GM12874 (cell line): Measurements from ENCODE around the gene SGMS1.

Experiments used
- TF ChIP-seq, protein P1 (sequence below): IDR thresholded peaks from 2 replicates; pipeline ENCODE4 v1.5.1; 2011; ENCODE audit warnings: low read depth, mild to moderate bottlenecking, control low read depth, low read length, moderate library complexity; ENCODE audit not compliant: insufficient read depth

The SGMS1 gene

DNA sequence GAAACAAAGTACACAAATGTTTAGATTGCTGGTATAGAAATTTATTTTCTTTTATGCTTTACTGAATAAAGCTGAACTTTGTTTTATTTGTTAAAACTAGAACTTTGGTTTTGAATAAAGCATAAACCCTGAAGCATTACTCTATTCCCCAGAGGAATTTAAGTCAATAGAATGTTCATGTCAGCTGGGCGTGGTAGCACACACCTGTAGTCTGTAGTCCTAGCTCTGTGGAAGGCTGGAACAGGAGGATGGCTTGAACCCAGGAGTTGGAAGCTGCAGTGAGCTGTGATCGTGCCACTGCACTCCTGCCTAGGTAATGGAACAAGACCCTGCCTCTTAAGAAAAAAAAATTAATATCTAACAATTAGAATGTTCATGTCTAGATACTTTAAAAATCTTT lies 233.5 kb downstream of the SGMS1 start:
- TF ChIP-seq, protein P1, sequence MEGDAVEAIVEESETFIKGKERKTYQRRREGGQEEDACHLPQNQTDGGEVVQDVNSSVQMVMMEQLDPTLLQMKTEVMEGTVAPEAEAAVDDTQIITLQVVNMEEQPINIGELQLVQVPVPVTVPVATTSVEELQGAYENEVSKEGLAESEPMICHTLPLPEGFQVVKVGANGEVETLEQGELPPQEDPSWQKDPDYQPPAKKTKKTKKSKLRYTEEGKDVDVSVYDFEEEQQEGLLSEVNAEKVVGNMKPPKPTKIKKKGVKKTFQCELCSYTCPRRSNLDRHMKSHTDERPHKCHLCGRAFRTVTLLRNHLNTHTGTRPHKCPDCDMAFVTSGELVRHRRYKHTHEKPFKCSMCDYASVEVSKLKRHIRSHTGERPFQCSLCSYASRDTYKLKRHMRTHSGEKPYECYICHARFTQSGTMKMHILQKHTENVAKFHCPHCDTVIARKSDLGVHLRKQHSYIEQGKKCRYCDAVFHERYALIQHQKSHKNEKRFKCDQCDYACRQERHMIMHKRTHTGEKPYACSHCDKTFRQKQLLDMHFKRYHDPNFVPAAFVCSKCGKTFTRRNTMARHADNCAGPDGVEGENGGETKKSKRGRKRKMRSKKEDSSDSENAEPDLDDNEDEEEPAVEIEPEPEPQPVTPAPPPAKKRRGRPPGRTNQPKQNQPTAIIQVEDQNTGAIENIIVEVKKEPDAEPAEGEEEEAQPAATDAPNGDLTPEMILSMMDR = no peak

GRCh38 chr10:50388181-50388580 lies 235.6 kb downstream of the SGMS1 start:
- TF ChIP-seq, protein P1 = no peak

DNA sequence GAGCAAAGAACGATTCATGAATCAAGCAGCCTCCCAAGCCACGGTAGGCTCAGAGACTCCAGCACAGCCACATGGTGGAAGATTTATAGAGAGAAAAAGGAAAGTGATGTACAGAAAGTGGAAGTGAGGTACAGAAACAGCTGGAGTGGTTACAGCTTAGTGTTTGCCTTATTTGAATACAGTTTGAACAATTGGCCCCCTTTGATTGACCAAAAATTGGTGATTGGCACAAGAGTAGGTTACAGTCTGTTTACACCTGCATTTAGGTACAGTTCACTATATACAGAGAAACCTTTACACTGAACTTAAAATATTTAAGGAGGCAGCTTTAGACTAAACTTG lies 236.1 kb downstream of the SGMS1 start:
- TF ChIP-seq, protein P1 = no peak

GRCh38 chr10:50387007-50387731 lies 236.6 kb downstream of the SGMS1 start:
- TF ChIP-seq, protein P1 = no peak

- TF ChIP-seq, protein P1 = no peak
Observed at GRCh38 chr10:50385624-50386023, 238.1 kb downstream of the SGMS1 start.

GRCh38 chr10:50384898-50385297 lies 238.9 kb downstream of the SGMS1 start:
- TF ChIP-seq, protein P1 = no peak

DNA sequence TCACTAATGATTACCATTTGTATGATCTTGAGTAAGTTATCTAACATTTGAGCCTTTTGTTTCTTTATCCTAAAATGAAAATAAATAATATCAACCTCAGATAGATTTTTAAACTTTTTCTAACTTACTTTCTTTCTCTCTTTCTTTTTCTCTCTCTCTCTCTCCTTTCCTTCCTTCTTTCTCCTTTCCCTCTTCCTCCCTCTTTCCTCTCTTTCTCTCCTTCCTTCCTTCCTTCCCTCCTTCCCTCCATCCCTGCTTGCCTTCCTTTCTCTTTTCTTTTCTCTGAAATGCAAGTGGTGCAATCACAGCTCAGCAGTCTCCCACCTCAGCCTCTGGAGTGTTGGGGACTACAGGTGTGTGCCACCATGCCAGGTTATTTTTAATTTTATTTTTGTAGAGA lies 239.5 kb downstream of the SGMS1 start:
- TF ChIP-seq, protein P1 = no peak
